Peyer's patch (tissue), 4 donors: ENCODE measurements around the gene RLN3.

ENCODE experiments used
- CTCF ChIP-seq, 6 experiments: fragments of 450-650 bp in 4 of 6; fragments of 200-600 bp in 2 of 6; sonication (generic) in 1 of 6; IDR thresholded peaks; one replicate each; pipeline ENCODE4 v1.5.1; 2017 to 2019; ENCODE audit warnings: antibody characterized with exemption in 6 of 6, mild to moderate bottlenecking in 3 of 6, moderate library complexity in 1 of 6
- POLR2A ChIP-seq, 2 donors: fragments of 450-650 bp; IDR thresholded peaks; one replicate each; pipeline ENCODE4 v1.5.1; 2017; ENCODE audit warnings: antibody characterized with exemption in 2 of 2, mild to moderate bottlenecking in 2 of 2, moderate library complexity in 2 of 2

DNA sequence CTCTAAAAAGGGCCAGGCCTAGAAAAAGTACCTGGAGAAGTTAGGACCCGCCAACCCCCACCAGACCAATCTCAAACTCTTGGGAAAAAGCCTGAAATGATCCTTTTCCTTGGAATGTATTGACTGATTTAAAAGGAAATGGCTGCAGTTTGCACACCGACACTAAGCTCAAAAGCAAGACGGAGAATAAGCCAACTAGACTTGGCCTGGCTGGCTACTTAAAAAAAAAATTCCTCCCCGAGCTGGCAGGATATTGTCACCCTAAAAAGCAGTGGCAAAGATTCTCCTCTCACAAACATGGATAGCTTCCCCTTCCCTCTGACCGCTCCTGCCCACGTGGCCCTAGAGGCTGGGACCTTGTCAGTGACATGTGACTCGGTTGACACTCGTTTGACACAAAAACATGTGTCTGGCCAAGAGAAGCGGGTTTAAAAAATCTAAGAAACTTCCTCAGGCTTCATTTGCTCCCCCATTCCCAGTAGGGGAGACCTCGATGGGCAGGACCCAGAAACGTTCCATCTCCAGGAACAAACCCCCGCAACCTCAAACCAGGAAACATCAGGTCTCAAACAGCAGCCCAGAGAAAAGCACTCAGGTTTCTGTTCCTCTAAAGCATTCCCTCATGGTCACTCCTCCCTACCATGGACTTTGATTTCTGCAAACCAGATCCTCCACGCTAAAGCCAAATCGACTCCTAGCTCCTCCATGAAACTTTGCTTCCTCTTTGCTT lies 23.2 kb upstream of the RLN3 start:
- TF ChIP-seq CTCF (IDR thresholded peaks at IDR 0.05) (no peak), POLR2A (IDR thresholded peaks at IDR 0.05) (no peak)
